ENCODE data around the gene SASH1.

The SASH1 gene

DNA sequence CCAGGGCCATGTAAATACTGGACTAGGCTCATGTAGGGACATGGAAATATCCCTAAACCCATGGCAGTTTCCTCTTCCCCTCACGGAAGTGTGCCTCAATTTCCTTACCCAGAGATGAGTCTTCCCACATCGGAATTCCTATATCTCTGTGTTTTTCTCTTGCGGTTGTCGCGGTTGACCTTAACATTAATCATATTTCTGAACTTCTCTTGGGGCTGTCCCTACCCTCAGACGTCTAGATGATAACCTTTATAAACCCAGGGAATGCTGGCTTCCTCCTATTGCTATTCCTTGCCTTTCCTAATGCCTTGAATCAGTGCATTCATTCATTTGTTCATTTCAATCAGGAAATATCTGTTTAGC is 160.1 kb downstream of the SASH1 start:
- Histone ChIP-seq H3K27ac (ENCODE audit: insufficient read depth, low read depth, low read length, poor library complexity, severe bottlenecking) (no peak overlapping the region), H3K4me3 (ENCODE audit: insufficient read depth, low read depth, low read length) (no peak overlapping the region), H3K36me3 (ENCODE audit: control insufficient read depth, insufficient read depth, low read length) (no peaks in the 10 kb centered on the region), H3K27me3 (ENCODE audit: control insufficient read depth, insufficient read depth, low read length, poor library complexity, severe bottlenecking) (no peaks in the 10 kb centered on the region), H3K9me3 (ENCODE audit: control insufficient read depth, low read length) (no peaks in the 10 kb centered on the region), H3K4me1 (ENCODE audit: control insufficient read depth, insufficient read depth, low read length) (peaks cover 10% of the 10 kb centered on the region)
- WGBS, 2 experiments, result 84 to 89% methylated on average over 6 of the region's 6 CpGs

DNA sequence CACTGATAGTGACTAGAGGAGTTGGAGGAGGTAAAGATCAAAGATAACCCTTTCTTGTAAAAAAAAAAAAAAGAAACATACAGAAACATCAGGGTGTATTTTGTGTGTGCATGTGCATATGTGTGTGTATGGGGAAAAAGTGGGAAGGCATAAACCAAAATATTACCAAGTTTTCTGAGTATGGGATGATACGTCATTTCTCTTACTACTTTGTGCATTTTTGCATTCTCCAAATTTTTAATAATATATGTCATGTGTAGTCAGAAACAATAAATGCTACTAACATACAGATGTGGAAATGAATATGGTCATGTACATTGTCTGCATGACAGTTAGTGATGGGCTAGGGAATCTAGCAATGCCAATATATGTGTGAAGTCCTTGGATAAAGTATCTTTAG is 161.1 kb downstream of the SASH1 start:
- no CpG with 5 or more reads among the region's 1 CpG for WGBS, 2 experiments
- no peaks in the 10 kb centered on the region for H3K9me3 ChIP-seq (ENCODE audit: control insufficient read depth, low read length)
- H3K4me3 ChIP-seq (ENCODE audit: insufficient read depth, low read depth, low read length), result no peak overlapping the region
- H3K4me1 ChIP-seq (ENCODE audit: control insufficient read depth, insufficient read depth, low read length), result peaks cover 12% of the 10 kb centered on the region
- no peaks in the 10 kb centered on the region for H3K36me3 ChIP-seq (ENCODE audit: control insufficient read depth, insufficient read depth, low read length)
- H3K27me3 ChIP-seq (ENCODE audit: control insufficient read depth, insufficient read depth, low read length, poor library complexity, severe bottlenecking), result no peaks in the 10 kb centered on the region
- no peak overlapping the region for H3K27ac ChIP-seq (ENCODE audit: insufficient read depth, low read depth, low read length, poor library complexity, severe bottlenecking)

DNA sequence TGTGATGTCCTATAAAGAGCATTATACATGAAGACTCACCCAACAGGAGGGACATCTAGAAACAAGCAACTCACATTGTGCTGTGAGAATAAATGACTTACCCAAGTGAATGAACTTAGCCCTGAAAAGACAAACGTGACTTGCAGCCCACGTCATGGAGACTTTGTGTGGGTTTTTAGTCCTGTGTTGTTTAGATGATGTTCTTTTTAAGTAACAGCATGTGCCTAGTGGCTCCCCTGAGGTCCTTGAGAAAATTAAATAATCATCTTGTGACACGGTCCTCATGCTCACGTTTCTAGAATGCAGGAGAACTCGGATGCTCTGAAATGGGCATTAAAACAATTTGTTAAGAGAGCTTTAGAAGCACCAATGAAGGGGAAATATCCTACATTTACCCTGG is 165.1 kb downstream of the SASH1 start:
- H3K36me3 ChIP-seq (ENCODE audit: control insufficient read depth, insufficient read depth, low read length), result no peaks in the 10 kb centered on the region
- WGBS, 2 experiments, result 68 to 71% methylated on average over 5 of the region's 5 CpGs
- no peaks in the 10 kb centered on the region for H3K27me3 ChIP-seq (ENCODE audit: control insufficient read depth, insufficient read depth, low read length, poor library complexity, severe bottlenecking)
- peaks cover 27% of the 10 kb centered on the region for H3K4me1 ChIP-seq (ENCODE audit: control insufficient read depth, insufficient read depth, low read length)
- peak overlapping the region; percentile 64 for H3K27ac ChIP-seq (ENCODE audit: insufficient read depth, low read depth, low read length, poor library complexity, severe bottlenecking)
- no peak overlapping the region for H3K4me3 ChIP-seq (ENCODE audit: insufficient read depth, low read depth, low read length)
- no peaks in the 10 kb centered on the region for H3K9me3 ChIP-seq (ENCODE audit: control insufficient read depth, low read length)

DNA sequence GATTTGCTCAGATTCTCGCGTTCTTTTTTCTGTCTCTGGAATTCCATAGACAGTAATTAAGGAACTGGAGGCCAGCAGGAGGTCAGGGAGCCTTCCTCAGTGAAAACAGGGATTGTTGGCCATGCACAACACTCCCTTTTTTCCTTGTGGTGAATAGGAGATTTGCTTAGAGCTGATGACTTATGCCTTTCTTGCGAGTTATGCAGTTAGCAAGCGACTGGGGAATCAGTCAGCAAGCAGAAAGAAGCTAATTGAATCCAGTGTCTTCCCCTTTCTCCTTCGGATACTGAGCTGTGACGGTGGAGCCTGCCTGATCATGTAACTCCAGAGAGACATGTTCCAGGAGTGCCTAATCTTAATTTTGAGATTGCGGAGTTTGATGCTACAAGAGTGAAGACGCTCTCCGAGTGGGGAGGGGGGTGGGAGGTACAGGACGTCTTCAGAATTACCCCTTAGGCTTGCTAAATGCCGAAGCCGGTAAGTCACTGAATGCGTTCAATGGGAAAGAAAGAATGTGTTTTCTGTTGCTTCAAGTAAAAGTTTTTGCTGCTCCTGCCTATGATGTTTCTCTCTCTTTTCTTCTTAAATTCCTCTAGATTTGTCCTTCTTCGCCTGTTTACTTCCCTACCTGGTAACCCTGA is 165.9 kb downstream of the SASH1 start:
- Histone ChIP-seq H3K27me3 (ENCODE audit: control insufficient read depth, insufficient read depth, low read length, poor library complexity, severe bottlenecking) (no peaks in the 10 kb centered on the region), H3K4me3 (ENCODE audit: insufficient read depth, low read depth, low read length) (peak overlapping the region; percentile 22), H3K9me3 (ENCODE audit: control insufficient read depth, low read length) (no peaks in the 10 kb centered on the region), H3K36me3 (ENCODE audit: control insufficient read depth, insufficient read depth, low read length) (no peaks in the 10 kb centered on the region), H3K27ac (ENCODE audit: insufficient read depth, low read depth, low read length, poor library complexity, severe bottlenecking) (peak overlapping the region; percentile 64), H3K4me1 (ENCODE audit: control insufficient read depth, insufficient read depth, low read length) (peaks cover 28% of the 10 kb centered on the region)
- WGBS, 2 experiments, result 29 to 30% methylated on average over 14 of the region's 14 CpGs

DNA sequence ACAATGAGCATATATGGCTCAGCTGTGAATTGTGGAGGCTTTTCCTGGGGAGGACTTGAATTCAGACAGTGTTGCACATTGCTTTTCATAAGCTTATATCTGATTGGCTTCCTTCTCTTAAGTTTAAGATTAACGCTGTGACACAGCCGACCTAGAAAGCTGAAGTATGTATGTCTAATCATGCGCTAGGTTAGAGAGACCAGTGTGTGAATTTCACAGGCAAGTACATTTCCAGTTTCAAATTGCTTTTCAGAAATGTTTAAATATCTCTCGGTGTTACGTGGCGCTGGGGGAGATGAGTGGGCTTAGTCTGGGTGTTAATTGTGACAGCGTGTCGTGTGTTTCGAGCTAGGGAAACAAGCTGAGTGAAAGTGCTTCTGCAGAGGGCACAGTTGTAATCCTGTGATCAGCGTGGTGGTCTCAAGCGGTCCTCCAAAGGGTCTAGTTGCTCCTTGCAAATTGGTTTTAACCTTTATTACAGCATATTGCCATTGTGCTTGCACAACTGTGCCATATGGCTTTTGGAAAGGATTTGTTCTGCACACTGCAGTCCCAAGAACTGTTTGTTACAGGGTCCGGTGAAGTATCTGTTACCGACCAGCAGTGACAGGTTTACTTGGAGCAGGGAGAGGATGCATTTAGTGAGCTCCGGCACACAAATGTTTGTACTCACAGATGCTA is 166.6 kb downstream of the SASH1 start:
- Histone ChIP-seq H3K4me3 (ENCODE audit: insufficient read depth, low read depth, low read length) (peak overlapping the region; percentile 22), H3K27ac (ENCODE audit: insufficient read depth, low read depth, low read length, poor library complexity, severe bottlenecking) (peak overlapping the region; percentile 64), H3K27me3 (ENCODE audit: control insufficient read depth, insufficient read depth, low read length, poor library complexity, severe bottlenecking) (no peaks in the 10 kb centered on the region), H3K4me1 (ENCODE audit: control insufficient read depth, insufficient read depth, low read length) (peaks cover 35% of the 10 kb centered on the region), H3K9me3 (ENCODE audit: control insufficient read depth, low read length) (no peaks in the 10 kb centered on the region), H3K36me3 (ENCODE audit: control insufficient read depth, insufficient read depth, low read length) (no peaks in the 10 kb centered on the region)
- whole genome bisulfite sequencing, 2 experiments, result 87 to 88% methylated on average over 14 of the region's 14 CpGs

DNA sequence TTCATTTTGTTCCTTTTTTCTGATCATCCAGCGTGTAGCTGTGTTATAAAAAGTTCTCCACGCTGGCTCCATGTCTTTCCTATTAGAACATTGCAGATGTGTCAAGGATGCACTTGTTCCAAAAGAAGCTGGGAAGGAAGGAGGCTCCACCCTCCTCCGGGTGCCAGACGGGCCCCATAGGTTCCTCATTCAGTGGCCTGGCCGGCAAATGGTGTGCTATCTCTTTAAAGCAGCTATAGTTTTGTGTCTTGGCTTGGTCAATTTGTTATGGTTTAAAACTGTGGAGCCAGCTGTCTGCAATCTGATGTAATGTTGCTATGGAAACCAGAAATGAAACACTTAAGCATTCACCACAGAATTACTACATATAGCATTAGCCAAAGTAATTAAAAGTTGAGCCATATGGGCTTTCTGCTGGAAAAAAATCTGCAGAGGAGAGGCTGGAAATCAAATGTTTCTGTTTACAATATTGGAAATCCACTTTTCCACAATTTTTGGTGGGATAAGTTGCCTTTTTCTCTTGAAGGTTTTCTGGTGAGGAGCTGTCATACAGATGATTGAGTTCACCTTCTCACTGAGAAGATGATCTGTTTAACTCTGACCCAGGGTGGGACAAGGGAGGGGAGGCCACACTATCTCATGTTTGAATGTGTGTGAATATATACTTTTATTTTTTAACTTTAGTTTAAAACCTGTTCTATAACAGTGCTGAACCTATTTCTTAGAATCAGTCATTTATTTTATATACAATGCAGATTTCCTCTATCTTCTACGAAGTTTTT is 167.4 kb downstream of the SASH1 start:
- H3K27ac ChIP-seq (ENCODE audit: insufficient read depth, low read depth, low read length, poor library complexity, severe bottlenecking), result peak overlapping the region; percentile 68
- H3K9me3 ChIP-seq (ENCODE audit: control insufficient read depth, low read length), result no peaks in the 10 kb centered on the region
- peaks cover 35% of the 10 kb centered on the region for H3K4me1 ChIP-seq (ENCODE audit: control insufficient read depth, insufficient read depth, low read length)
- no peaks in the 10 kb centered on the region for H3K36me3 ChIP-seq (ENCODE audit: control insufficient read depth, insufficient read depth, low read length)
- peak overlapping the region; percentile 22 for H3K4me3 ChIP-seq (ENCODE audit: insufficient read depth, low read depth, low read length)
- WGBS, 2 experiments, result 71 to 77% methylated on average over 5 of the region's 6 CpGs
- H3K27me3 ChIP-seq (ENCODE audit: control insufficient read depth, insufficient read depth, low read length, poor library complexity, severe bottlenecking), result no peaks in the 10 kb centered on the region

DNA sequence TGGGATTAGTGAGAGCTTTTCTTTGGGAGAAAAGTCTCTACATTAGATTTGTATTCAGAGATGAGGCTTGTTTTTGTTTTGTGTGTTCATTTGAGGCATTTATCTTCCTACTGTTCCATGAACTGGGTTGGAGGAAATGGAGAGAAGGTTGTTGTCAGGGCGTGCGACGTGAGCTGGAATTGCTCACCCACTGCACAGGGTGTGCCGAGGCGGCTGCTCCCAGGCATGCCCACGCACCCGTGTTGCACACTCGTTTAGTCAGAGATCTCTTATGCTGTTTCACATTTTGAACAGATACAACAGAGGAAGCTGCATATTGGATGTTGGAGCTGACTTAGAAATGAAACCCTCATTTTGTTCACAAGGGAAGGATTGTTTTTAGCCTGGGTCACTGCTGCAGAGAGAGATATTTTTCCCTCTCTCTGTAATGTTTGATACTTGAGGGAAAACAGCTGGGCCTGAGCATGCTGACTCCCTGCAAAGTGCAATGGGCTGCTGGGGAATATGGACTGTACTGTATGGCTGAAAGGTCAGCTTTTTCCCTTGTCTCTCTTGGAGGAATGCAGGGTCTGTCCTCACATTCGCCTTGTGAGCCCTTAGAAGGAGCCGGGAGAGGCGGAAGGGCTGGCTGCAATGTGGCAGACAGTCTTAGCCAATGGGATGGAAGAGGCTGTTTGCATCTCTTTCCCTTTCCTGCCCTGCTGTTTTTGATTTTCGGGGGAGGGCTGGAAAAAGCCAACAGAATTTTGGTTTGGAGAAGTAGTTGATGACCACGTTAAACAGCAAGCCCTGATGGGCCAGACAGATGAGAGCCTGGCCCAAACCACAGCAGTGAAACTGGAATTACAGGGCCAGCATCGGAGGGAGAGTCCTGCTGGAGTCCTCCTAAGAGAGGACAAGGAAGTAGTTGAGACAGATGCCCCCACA is 170.8 kb downstream of the SASH1 start:
- WGBS, 2 experiments, result 83 to 85% methylated on average over 14 of the region's 14 CpGs
- peaks cover 8% of the 10 kb centered on the region for H3K36me3 ChIP-seq (ENCODE audit: control insufficient read depth, insufficient read depth, low read length)
- H3K4me3 ChIP-seq (ENCODE audit: insufficient read depth, low read depth, low read length), result no peak overlapping the region
- no peaks in the 10 kb centered on the region for H3K9me3 ChIP-seq (ENCODE audit: control insufficient read depth, low read length)
- H3K27ac ChIP-seq (ENCODE audit: insufficient read depth, low read depth, low read length, poor library complexity, severe bottlenecking), result no peak overlapping the region
- no peaks in the 10 kb centered on the region for H3K27me3 ChIP-seq (ENCODE audit: control insufficient read depth, insufficient read depth, low read length, poor library complexity, severe bottlenecking)
- H3K4me1 ChIP-seq (ENCODE audit: control insufficient read depth, insufficient read depth, low read length), result peaks cover 26% of the 10 kb centered on the region

DNA sequence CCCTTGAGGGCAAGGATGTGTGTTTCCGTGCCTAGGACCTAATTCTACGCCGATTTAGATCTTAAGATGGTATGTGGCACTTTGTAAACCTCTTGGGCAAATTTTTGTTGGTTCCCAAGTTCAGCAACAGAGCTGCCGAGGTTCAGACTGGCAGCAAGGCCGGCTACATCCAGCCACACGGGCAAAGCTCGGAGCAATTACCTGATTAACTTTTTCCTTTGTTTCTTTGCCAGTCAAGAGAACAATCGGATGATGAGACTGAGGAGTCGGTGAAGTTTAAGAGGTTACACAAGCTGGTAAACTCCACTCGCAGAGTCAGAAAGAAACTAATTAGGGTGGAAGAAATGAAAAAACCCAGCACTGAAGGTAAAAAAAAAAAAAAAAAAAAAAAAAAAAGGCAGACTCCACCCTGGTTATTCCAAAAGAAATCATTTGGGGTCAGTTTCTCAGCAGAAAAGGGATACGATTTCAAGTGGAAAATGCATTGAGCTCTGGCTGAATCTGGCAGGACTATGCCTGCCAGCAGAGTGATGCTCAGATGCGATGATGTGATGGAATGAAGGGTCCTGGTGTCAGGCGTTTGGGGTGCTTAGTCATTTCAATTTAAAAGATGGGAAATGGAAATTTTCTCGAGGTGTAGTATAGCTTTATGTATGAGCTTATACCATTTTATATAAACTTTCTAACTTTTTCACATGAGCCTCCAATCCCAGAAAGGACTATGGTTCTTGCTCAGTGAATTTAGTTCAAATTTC is 171.6 kb downstream of the SASH1 start:
- Histone ChIP-seq H3K4me3 (ENCODE audit: insufficient read depth, low read depth, low read length) (no peak overlapping the region), H3K4me1 (ENCODE audit: control insufficient read depth, insufficient read depth, low read length) (peaks cover 20% of the 10 kb centered on the region), H3K27ac (ENCODE audit: insufficient read depth, low read depth, low read length, poor library complexity, severe bottlenecking) (no peak overlapping the region), H3K36me3 (ENCODE audit: control insufficient read depth, insufficient read depth, low read length) (peaks cover 9% of the 10 kb centered on the region), H3K9me3 (ENCODE audit: control insufficient read depth, low read length) (no peaks in the 10 kb centered on the region), H3K27me3 (ENCODE audit: control insufficient read depth, insufficient read depth, low read length, poor library complexity, severe bottlenecking) (no peaks in the 10 kb centered on the region)
- WGBS, 2 experiments, result 89 to 93% methylated on average over 13 of the region's 14 CpGs

DNA sequence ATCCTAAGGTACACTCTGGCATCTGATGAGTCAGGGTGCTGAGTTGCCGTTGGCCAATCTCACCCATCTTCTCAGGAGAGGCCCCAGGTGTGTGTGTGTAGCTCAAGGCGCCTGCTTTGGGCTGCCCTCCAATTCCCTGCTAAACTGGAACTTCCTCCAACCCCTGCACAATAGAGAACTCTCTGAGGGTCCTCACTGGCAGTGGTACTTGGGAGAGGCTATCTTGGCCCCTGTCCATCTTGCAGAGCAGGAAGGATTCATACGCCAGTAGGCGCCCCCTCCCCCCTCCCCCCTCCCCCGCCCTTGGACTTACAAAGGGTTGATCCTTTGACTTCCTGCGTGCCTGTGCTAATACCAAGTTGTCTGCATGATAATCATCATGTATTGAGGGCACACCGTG is 173.6 kb downstream of the SASH1 start:
- Histone ChIP-seq H3K27me3 (ENCODE audit: control insufficient read depth, insufficient read depth, low read length, poor library complexity, severe bottlenecking) (no peaks in the 10 kb centered on the region), H3K4me1 (ENCODE audit: control insufficient read depth, insufficient read depth, low read length) (peaks cover 8% of the 10 kb centered on the region), H3K36me3 (ENCODE audit: control insufficient read depth, insufficient read depth, low read length) (peaks cover 21% of the 10 kb centered on the region), H3K9me3 (ENCODE audit: control insufficient read depth, low read length) (no peaks in the 10 kb centered on the region), H3K27ac (ENCODE audit: insufficient read depth, low read depth, low read length, poor library complexity, severe bottlenecking) (no peak overlapping the region), H3K4me3 (ENCODE audit: insufficient read depth, low read depth, low read length) (no peak overlapping the region)
- 78 to 83% methylated on average over 7 of the region's 7 CpGs for WGBS, 2 experiments

All from ectodermal cell (in vitro differentiated cells).